Right cardiac atrium (tissue), 5 donors: ENCODE measurements around the gene TNFAIP1. TPM values are rescaled to one million over a fixed set of nuclear protein-coding genes. Genes with fewer than 3 reads are reported as not detected.

Experiments
- ATAC-seq, 2 donors: fragments of 200-7000 bp; cut with Tn5 transposase; one replicate each; pipeline versions ENCODE4 v1.8.0 to v1.9.1; 2020; ENCODE audit warnings: moderate library complexity in 2 of 2, mild to moderate bottlenecking in 1 of 2
- DNase-seq, 3 donors: peaks; one replicate each; pipeline ENCODE4 v3.0.0-alpha.2; 2020
- H3K27ac ChIP-seq: one replicate; pipeline ENCODE4 v1.5.1; 2013; ENCODE audit warnings: mild to moderate bottlenecking, low read length, control low read depth, moderate library complexity
- H3K27me3 ChIP-seq: one replicate; pipeline ENCODE4 v1.6.1; 2013; ENCODE audit not compliant: control insufficient read depth, insufficient read depth
- H3K4me1 ChIP-seq: one replicate; pipeline ENCODE4 v1.6.1; 2013; ENCODE audit warnings: low read length; ENCODE audit not compliant: control insufficient read depth, insufficient read depth
- H3K4me3 ChIP-seq: one replicate; pipeline ENCODE4 v1.5.1; 2013; ENCODE audit warnings: low read length, control low read depth
- H3K9me3 ChIP-seq: one replicate; pipeline ENCODE4 v1.6.1; 2013; ENCODE audit warnings: low read length; ENCODE audit not compliant: control insufficient read depth
- WGBS: extraction: QIAGEN DNeasy Blood & Tissue Kit; methylation state at CpG from one replicate; pipeline ENCODE4 v1.1.7; 2013; 5-methylcytosine and 5-hydroxymethylcytosine counted together
- intact Hi-C, 4 donors: fragments of 100-400 bp; cut with DNase I; formaldehyde crosslinking; loops; one replicate each; pipeline versions ENCODE4 v1.11.0 to v1.14.0; 2022 to 2023
- polyA plus RNA-seq: library from polyadenylated mRNA; stranded (reverse); fragments of 200-250 nt; gene quantifications from one replicate; pipeline ENCODE4 v1.2.3, GENCODE V29; 2013
- total RNA-seq, 4 donors: library from RNA; stranded (reverse); fragmentation: NEBNext Ultra II Directional; extraction: Animal tissue kit (Norgen Biotek cat#: 25700); gene quantifications; one replicate each; pipeline ENCODE4 v1.2.1, GENCODE V29; 2021
- donor health status: healthy with polysubstance abuse.
- donor health status: DM: no; HTN: yes; CAD: no.
- donor health status: DM: no; HTN: no; CAD: no.
- donor health status: DM: no; HTN: yes; CAD: no; lungs with severe emphysema.
- donor health status: DM: yes; HTN: yes; CAD: no.

Gene TNFAIP1
- total and polyA plus RNA-seq, 5 donors: 20.1 to 72.3 (median 33.7) TPM

DNA sequence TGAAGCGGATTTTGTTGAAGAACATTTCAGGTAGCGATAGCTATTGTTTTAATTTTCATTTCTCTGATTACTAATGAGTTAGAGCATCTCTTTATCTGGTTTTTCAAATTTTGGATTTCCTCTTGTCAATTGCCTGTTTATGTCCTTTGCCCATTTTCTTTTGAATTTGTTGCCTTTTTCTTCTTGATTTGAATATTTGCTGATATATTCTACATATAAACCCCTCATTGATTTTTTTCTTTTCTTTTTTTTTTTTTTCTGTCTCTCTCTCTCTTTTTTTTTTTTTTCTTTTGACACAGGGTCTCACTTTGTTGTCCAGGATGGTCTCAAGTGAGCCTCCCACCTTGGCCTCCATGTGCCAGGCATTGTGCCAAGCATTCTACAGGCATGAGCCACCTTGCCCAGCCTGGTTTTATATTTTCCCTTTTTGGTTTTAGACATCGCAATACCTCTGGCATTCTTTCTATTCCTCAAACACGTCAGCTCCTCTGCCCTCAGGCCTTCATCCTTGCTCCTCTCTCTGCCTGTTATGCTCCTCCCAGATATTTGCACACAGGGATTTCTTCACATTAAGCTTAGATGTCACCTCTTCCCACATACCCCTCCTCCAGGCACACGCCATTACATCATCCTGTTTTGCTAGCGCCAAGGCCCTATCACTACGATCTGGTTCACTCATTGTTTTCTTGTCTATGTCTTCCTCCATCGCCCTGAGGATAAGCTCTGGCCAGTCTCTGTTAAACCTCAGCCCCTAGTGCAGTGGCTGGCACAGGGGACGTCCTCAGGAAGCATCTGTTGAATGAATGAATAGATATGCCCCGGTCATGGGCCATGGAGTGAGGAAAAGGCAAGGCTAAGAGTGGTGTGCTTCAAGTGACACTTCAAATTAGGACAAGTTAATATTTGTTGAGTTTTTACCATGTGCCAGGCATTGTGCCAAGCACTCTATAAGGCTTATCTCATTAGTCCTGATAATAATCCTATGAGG, 44.5 kb downstream of the TNFAIP1 start:
- H3K9me3 ChIP-seq: no peaks in the 10 kb centered on the region
- H3K4me1 ChIP-seq: no peaks in the 10 kb centered on the region
- DNase-seq: no peak
- intact Hi-C loops: no loop called here
- WGBS: 70% methylated on average over 10 of the region's 10 CpGs
- H3K27ac ChIP-seq: no peak overlapping the region
- H3K27me3 ChIP-seq: no peaks in the 10 kb centered on the region
- H3K4me3 ChIP-seq: no peak overlapping the region
- ATAC-seq: no peak

- H3K4me3 ChIP-seq: no peak overlapping the region
- ATAC-seq: no peak
- DNase-seq: peak in 2 of 3 donors; percentile 57 to 62
- H3K27me3 ChIP-seq: no peaks in the 10 kb centered on the region
- WGBS: 31% methylated on average over 72 of the region's 72 CpGs
- H3K4me1 ChIP-seq: no peaks in the 10 kb centered on the region
- H3K27ac ChIP-seq: no peak overlapping the region
- H3K9me3 ChIP-seq: no peaks in the 10 kb centered on the region
- intact Hi-C loops: no loop called here
These were observed 45.7 kb downstream of the TNFAIP1 start for GRCh38 chr17:28381141-28381825.

DNA sequence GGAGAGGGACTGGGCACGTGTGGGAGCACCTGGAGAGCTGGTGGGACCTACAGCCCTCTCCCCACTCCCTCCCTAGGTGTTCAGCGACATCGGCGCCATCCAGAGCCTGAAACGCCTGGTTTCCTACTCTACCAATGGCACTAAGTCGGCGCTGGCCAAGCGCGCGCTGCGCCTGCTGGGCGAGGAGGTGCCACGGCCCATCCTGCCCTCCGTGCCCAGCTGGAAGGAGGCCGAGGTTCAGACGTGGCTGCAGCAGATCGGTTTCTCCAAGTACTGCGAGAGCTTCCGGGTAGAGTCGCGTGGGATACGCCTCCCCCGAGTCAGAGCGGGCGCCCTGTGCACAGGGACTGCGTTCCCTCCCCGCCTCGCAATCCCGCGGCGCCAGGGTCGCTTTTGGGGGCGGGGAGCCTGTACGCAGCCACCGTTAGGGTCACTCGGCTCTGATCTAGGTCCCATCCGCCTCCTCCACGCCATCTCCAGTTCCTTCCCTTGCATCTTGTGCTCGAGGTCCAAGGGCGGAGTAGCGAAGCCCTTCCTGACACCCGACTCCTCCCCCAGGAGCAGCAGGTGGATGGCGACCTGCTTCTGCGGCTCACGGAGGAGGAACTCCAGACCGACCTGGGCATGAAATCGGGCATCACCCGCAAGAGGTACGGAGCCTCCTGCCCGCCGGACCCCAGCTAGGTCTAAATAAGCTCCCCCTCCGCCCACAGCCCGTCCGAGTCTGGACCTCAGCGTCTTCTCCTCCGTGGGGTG, 48.9 kb downstream of the TNFAIP1 start:
- Histone ChIP-seq H3K27ac (no peak overlapping the region), H3K9me3 (no peaks in the 10 kb centered on the region), H3K27me3 (no peaks in the 10 kb centered on the region), H3K4me1 (no peaks in the 10 kb centered on the region), H3K4me3 (peak overlapping the region; percentile 11)
- DNase-seq: peak; percentile 51 to 83 (median 72)
- ATAC-seq: peak; percentile 82 to 87
- WGBS: 28% methylated on average over 56 of the region's 56 CpGs
- intact Hi-C loops: no loop called here

GRCh38 chr17:28385037-28385400, 49.5 kb downstream of the TNFAIP1 start:
- Histone ChIP-seq H3K27ac (no peak overlapping the region), H3K4me3 (peak overlapping the region; percentile 11), H3K4me1 (no peaks in the 10 kb centered on the region), H3K27me3 (no peaks in the 10 kb centered on the region), H3K9me3 (no peaks in the 10 kb centered on the region)
- WGBS: 40% methylated on average over 29 of the region's 29 CpGs
- DNase-seq (peak in 1 of 3 donors; percentile 61), ATAC-seq (peak; percentile 44 to 47)
- intact Hi-C loops: no loop called here

DNA sequence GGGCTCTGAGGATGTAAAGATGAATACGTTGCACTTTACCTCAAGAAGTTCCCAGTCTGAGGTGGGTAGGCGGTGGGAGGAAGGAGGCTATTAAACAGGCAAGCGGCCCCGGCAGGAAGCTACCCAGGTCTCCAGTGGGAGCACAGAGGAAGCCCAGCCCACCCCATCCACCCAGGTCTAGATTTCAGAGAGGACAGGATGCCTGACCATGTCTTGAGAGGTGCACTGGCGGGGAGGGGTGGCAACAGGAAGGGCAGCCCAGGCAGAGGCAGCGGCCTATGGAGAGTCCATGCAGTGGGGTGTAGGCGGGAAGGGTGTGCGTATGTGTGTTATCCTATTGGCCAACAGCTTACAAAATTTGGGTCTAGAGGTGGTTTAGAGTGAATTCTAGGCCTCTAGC, 49.8 kb downstream of the TNFAIP1 start:
- Histone ChIP-seq H3K9me3 (no peaks in the 10 kb centered on the region), H3K27me3 (no peaks in the 10 kb centered on the region), H3K4me3 (no peak overlapping the region), H3K4me1 (no peaks in the 10 kb centered on the region), H3K27ac (no peak overlapping the region)
- DNase-seq: no peak
- peak; percentile 5 to 7 for ATAC-seq
- WGBS: 78% methylated on average over 8 of the region's 8 CpGs
- intact Hi-C loops: no loop called here

GRCh38 chr17:28386391-28386790, 50.8 kb downstream of the TNFAIP1 start:
- ATAC-seq: no peak
- no peak for DNase-seq
- no peak overlapping the region for H3K27ac ChIP-seq
- intact Hi-C loops: no loop called here
- H3K4me1 ChIP-seq: no peaks in the 10 kb centered on the region
- H3K27me3 ChIP-seq: no peaks in the 10 kb centered on the region
- no peaks in the 10 kb centered on the region for H3K9me3 ChIP-seq
- H3K4me3 ChIP-seq: no peak overlapping the region

GRCh38 chr17:28388106-28388505, 52.5 kb downstream of the TNFAIP1 start:
- DNase-seq (no peak), ATAC-seq (no peak)
- no peaks in the 10 kb centered on the region for H3K9me3 ChIP-seq
- no peaks in the 10 kb centered on the region for H3K4me1 ChIP-seq
- intact Hi-C loops: no loop called here
- H3K4me3 ChIP-seq: no peak overlapping the region
- no peak overlapping the region for H3K27ac ChIP-seq
- no peaks in the 10 kb centered on the region for H3K27me3 ChIP-seq
- WGBS: 95% methylated on average over 11 of the region's 11 CpGs

GRCh38 chr17:28390141-28390540, 54.6 kb downstream of the TNFAIP1 start:
- WGBS: 86% methylated on average over 1 of the region's 1 CpG
- DNase-seq (no peak), ATAC-seq (no peak)
- no peaks in the 10 kb centered on the region for H3K4me1 ChIP-seq
- no peak overlapping the region for H3K4me3 ChIP-seq
- H3K27ac ChIP-seq: no peak overlapping the region
- no peaks in the 10 kb centered on the region for H3K27me3 ChIP-seq
- intact Hi-C loops: no loop called here
- H3K9me3 ChIP-seq: no peaks in the 10 kb centered on the region

- Histone ChIP-seq H3K27me3 (no peaks in the 10 kb centered on the region), H3K4me1 (no peaks in the 10 kb centered on the region), H3K27ac (no peak overlapping the region), H3K4me3 (no peak overlapping the region), H3K9me3 (no peaks in the 10 kb centered on the region)
- intact Hi-C loops: no loop called here
- ATAC-seq (no peak), DNase-seq (no peak)
- WGBS: 90% methylated on average over 2 of the region's 2 CpGs
These were observed 55.0 kb downstream of the TNFAIP1 start for GRCh38 chr17:28390563-28390962.

- Histone ChIP-seq H3K27ac (no peak overlapping the region), H3K4me1 (no peaks in the 10 kb centered on the region), H3K27me3 (no peaks in the 10 kb centered on the region), H3K4me3 (no peak overlapping the region), H3K9me3 (no peaks in the 10 kb centered on the region)
- intact Hi-C loops: no loop called here
- DNase-seq (no peak), ATAC-seq (no peak)
- WGBS: 93% methylated on average over 1 of the region's 1 CpG
These were observed 55.4 kb downstream of the TNFAIP1 start for GRCh38 chr17:28390984-28391383.

- no peak overlapping the region for H3K4me3 ChIP-seq
- H3K27ac ChIP-seq: no peak overlapping the region
- no peaks in the 10 kb centered on the region for H3K27me3 ChIP-seq
- ATAC-seq (no peak), DNase-seq (no peak)
- intact Hi-C loops: no loop called here
- 64% methylated on average over 2 of the region's 2 CpGs for WGBS
- H3K4me1 ChIP-seq: no peaks in the 10 kb centered on the region
- no peaks in the 10 kb centered on the region for H3K9me3 ChIP-seq
These were observed 55.8 kb downstream of the TNFAIP1 start for GRCh38 chr17:28391401-28391800.
